MM.1S (cell line): ENCODE data around the gene NIPAL4.

ENCODE experiments used
- DNase-seq: peaks from one replicate; pipeline ENCODE4 v3.0.0-alpha.2; 2015
- H2AFZ ChIP-seq: fragments of 300-600 bp; sonication (generic); 2 replicates; pipeline ENCODE4 v1.6.0; 2016; ENCODE audit warnings: antibody characterized with exemption, low read length
- H3F3A ChIP-seq: fragments of 300-600 bp; sonication (generic); 2 replicates; pipeline ENCODE4 v1.6.1; 2016; ENCODE audit warnings: mild to moderate bottlenecking, antibody characterized with exemption, low read length, moderate library complexity, mixed read lengths; ENCODE audit not compliant: insufficient read depth
- H3K27ac ChIP-seq: fragments of 300-600 bp; sonication (generic); 2 replicates; pipeline ENCODE4 v1.5.1; 2016; ENCODE audit warnings: mild to moderate bottlenecking, low read length
- H3K27me3 ChIP-seq: fragments of 300-600 bp; sonication (generic); replicated peaks from 2 replicates; pipeline ENCODE4 v1.6.0; 2016; ENCODE audit warnings: low read length; ENCODE audit not compliant: insufficient read depth
- H3K36me3 ChIP-seq: fragments of 300-600 bp; sonication (generic); replicated peaks from 2 replicates; pipeline ENCODE4 v1.6.1; 2016; ENCODE audit warnings: mild to moderate bottlenecking, low read length, mixed read lengths; ENCODE audit not compliant: insufficient read depth
- H3K4me1 ChIP-seq: fragments of 300-600 bp; sonication (generic); 2 replicates; pipeline ENCODE4 v1.6.1; 2016; ENCODE audit warnings: low read length, mixed read lengths
- H3K4me2 ChIP-seq: fragments of 300-600 bp; sonication (generic); 2 replicates; pipeline ENCODE4 v1.6.0; 2016; ENCODE audit warnings: low read depth, low read length
- H3K4me3 ChIP-seq: fragments of 300-600 bp; sonication (generic); 2 replicates; pipeline ENCODE4 v1.5.1; 2016; ENCODE audit warnings: low read length, mixed read lengths
- H3K79me2 ChIP-seq: fragments of 300-600 bp; sonication (generic); 2 replicates; pipeline ENCODE4 v1.6.1; 2016; ENCODE audit warnings: mixed run types, low read length, mixed read lengths
- H3K9ac ChIP-seq: fragments of 300-600 bp; sonication (generic); 2 replicates; pipeline ENCODE4 v1.6.1; 2016; ENCODE audit warnings: low read length, mixed read lengths
- H3K9me2 ChIP-seq: fragments of 300-600 bp; sonication (generic); replicated peaks from 2 replicates; pipeline ENCODE4 v1.6.1; 2016; ENCODE audit warnings: mild to moderate bottlenecking, low read length, mixed read lengths; ENCODE audit not compliant: insufficient read depth
- H3K9me3 ChIP-seq: fragments of 300-600 bp; sonication (generic); replicated peaks from 2 replicates; pipeline ENCODE4 v1.6.1; 2016; ENCODE audit warnings: mild to moderate bottlenecking, low read length, mixed read lengths; ENCODE audit not compliant: insufficient read depth
- H4K20me1 ChIP-seq: fragments of 300-600 bp; sonication (generic); 2 replicates; pipeline ENCODE4 v1.6.1; 2016; ENCODE audit warnings: mild to moderate bottlenecking, low read length, moderate library complexity, mixed read lengths; ENCODE audit not compliant: insufficient read depth
- EZH2 ChIP-seq: fragments of 300-600 bp; sonication (generic); optimal IDR thresholded peaks from 2 replicates; pipeline ENCODE3; 2017; ENCODE audit warnings: low read depth, mild to moderate bottlenecking, antibody characterized with exemption, low read length, mixed read lengths
- EZH2phosphoT487 ChIP-seq: fragments of 300-600 bp; sonication (generic); IDR thresholded peaks from 2 replicates; pipeline ENCODE4 v1.6.1; 2018; ENCODE audit warnings: antibody characterized with exemption, low read length
- TF ChIP-seq, protein P1 (sequence below): fragments of 300-600 bp; sonication (generic); IDR thresholded peaks from 2 replicates; pipeline ENCODE4 v1.5.1; 2016; ENCODE audit warnings: antibody characterized with exemption, low read length, mixed read lengths

The NIPAL4 gene

DNA sequence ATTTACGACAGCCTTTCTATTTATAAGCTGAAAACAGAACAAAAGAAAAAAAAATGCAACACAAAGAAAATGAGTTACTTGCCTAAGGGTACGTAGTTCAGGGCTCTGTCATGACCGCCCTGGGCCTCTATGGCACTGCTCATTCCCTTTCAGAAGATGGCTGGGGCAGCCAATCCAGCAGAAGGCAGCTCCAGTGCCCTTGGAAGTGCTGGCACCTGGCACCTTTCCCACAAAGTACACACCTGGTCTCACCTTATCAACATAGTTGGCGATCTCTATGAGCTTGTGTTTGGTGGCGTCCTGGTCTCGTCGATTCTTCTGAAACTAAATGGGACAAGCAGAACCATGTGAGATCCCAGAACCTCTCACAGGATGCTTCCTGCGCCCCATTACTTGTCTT is 53.2 kb downstream of the NIPAL4 start:
- no peaks in the 10 kb centered on the region for H3F3A ChIP-seq

DNA sequence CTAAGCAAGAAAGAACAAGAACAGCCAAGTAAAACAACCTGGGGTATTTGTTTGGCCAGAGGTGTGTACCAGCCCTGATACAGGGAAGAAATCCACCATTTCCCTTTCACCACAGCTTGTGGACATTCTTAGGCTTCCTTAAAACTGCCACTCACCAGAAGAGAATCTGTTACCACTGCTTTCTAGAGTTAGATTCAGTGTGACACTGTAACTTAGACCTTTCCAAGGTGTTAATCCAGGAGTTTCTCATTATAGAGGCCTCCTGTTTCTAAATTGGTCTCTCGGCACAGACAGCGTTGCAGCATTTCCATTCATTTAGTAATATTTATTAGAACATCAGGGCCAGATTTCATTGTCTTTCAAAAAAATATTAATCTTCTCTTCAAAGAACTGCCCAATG is 55.0 kb downstream of the NIPAL4 start:
- Histone ChIP-seq H3K27ac (no peak overlapping the region), H3K4me3 (no peak overlapping the region), H3K4me1 (no peaks in the 10 kb centered on the region), H3K9me2 (no peaks in the 10 kb centered on the region), H3K79me2 (no peaks in the 10 kb centered on the region), H3K36me3 (no peaks in the 10 kb centered on the region), H3K4me2 (no peak overlapping the region), H4K20me1 (no peaks in the 10 kb centered on the region), H2AFZ (no peak overlapping the region), H3K9me3 (no peaks in the 10 kb centered on the region), H3K9ac (no peak overlapping the region), H3F3A (no peaks in the 10 kb centered on the region), H3K27me3 (no peaks in the 10 kb centered on the region)
- DNase-seq, result no peak
- no peak for TF ChIP-seq EZH2phosphoT487
- no peak for TF ChIP-seq EZH2
- TF ChIP-seq, protein P1, sequence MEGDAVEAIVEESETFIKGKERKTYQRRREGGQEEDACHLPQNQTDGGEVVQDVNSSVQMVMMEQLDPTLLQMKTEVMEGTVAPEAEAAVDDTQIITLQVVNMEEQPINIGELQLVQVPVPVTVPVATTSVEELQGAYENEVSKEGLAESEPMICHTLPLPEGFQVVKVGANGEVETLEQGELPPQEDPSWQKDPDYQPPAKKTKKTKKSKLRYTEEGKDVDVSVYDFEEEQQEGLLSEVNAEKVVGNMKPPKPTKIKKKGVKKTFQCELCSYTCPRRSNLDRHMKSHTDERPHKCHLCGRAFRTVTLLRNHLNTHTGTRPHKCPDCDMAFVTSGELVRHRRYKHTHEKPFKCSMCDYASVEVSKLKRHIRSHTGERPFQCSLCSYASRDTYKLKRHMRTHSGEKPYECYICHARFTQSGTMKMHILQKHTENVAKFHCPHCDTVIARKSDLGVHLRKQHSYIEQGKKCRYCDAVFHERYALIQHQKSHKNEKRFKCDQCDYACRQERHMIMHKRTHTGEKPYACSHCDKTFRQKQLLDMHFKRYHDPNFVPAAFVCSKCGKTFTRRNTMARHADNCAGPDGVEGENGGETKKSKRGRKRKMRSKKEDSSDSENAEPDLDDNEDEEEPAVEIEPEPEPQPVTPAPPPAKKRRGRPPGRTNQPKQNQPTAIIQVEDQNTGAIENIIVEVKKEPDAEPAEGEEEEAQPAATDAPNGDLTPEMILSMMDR, result no peak

More for the DNA sequence above, 53.2 kb downstream of the NIPAL4 start:
- no peaks in the 10 kb centered on the region for H4K20me1 ChIP-seq
- no peak overlapping the region for H3K27ac ChIP-seq
- no peaks in the 10 kb centered on the region for H3K4me1 ChIP-seq
- no peak overlapping the region for H3K4me3 ChIP-seq
- H3K9ac ChIP-seq, result no peak overlapping the region
- TF ChIP-seq EZH2 (no peak), EZH2phosphoT487 (no peak)
- TF ChIP-seq, protein P1, result no peak
- no peak overlapping the region for H2AFZ ChIP-seq
- H3K79me2 ChIP-seq, result no peaks in the 10 kb centered on the region
- H3K4me2 ChIP-seq, result no peak overlapping the region
- no peaks in the 10 kb centered on the region for H3K9me3 ChIP-seq
- H3K9me2 ChIP-seq, result no peaks in the 10 kb centered on the region
- H3K36me3 ChIP-seq, result no peaks in the 10 kb centered on the region
- DNase-seq, result no peak
- H3K27me3 ChIP-seq, result no peaks in the 10 kb centered on the region

DNA sequence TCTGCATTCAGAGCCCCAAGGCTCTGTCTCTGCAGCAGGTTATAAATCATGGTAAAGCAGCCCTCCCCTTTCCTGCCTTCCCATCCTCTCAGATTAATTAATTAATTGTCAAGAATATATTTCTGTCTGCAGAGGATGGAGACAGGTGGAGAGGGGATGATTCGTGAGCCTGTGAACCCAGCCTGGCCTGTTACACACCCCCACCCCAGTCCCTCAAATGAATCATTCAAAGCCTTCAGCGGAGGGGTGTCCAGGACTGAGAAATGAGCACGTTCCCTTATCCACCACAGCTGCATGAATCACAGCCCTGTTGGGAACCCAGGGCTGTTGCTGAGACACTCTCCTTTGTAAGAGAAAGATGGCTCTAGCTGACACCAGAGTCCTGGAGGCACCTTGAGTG is 56.0 kb downstream of the NIPAL4 start:
- H3K4me3 ChIP-seq, result no peak overlapping the region
- no peaks in the 10 kb centered on the region for H3K36me3 ChIP-seq
- DNase-seq, result no peak

More for the DNA sequence above, 56.0 kb downstream of the NIPAL4 start:
- Histone ChIP-seq H3K9me3 (no peaks in the 10 kb centered on the region), H3K4me2 (no peak overlapping the region), H3K9me2 (no peaks in the 10 kb centered on the region), H3K9ac (no peak overlapping the region), H3K27me3 (no peaks in the 10 kb centered on the region), H3K4me1 (no peaks in the 10 kb centered on the region), H2AFZ (no peak overlapping the region), H3F3A (no peaks in the 10 kb centered on the region), H3K79me2 (no peaks in the 10 kb centered on the region), H4K20me1 (no peaks in the 10 kb centered on the region), H3K27ac (no peak overlapping the region)
- no peak for TF ChIP-seq EZH2phosphoT487
- TF ChIP-seq, protein P1, result no peak
- no peak for TF ChIP-seq EZH2
